ENCODE data around the gene ENTPD1. TPM values are rescaled to one million over a fixed set of nuclear protein-coding genes. Genes with fewer than 3 reads are reported as not detected.

ENTPD1 gene
- total RNA-seq, 1 experiment from 2014 or later = 0.37 TPM

- no peaks in the 10 kb centered on the region for H3K9me2 ChIP-seq (ENCODE audit: insufficient read depth)
- H3K9ac ChIP-seq (ENCODE audit: low read length) = no peak overlapping the region
- BruUV-seq (replicated peaks) = no TSS peak
- H3K4me1 ChIP-seq (ENCODE audit: control insufficient read depth in 1 of 2, insufficient read depth in 2 of 2, low read length in 2 of 2) = no peaks in the 10 kb centered on the region
- CTCF ChIA-PET = interaction anchor here (1.6 kb wide), 1 partner anchor 143 kb away, joined by 4 read pairs; the partner anchor contains the start of gene TCTN3
- no peaks in the 10 kb centered on the region for H3K79me2 ChIP-seq (ENCODE audit: insufficient read depth, low read length)
- no peak overlapping the region for H3K27ac ChIP-seq (ENCODE audit: low read depth, low read length)
- H3K9me3 ChIP-seq (ENCODE audit: control insufficient read depth in 1 of 2, insufficient read depth in 1 of 2, low read depth in 1 of 2, low read length in 2 of 2) = no peaks in the 10 kb centered on the region
- no peaks in the 10 kb centered on the region for H4K20me1 ChIP-seq (ENCODE audit: insufficient read depth)
- H3K4me2 ChIP-seq (ENCODE audit: low read length) = no peak overlapping the region
- DNase-seq (ENCODE audit: low read depth, low spot score) = no peak
- no peak overlapping the region for H2AFZ ChIP-seq (ENCODE audit: low read depth, low read length, poor library complexity, severe bottlenecking)
- no peak overlapping the region for H3K4me3 ChIP-seq (replicated peaks in 1 of 2; ENCODE audit: low read depth in 1 of 2, low read length in 2 of 2)
- POLR2A ChIA-PET = no interaction called here
- H3K36me3 ChIP-seq (ENCODE audit: control insufficient read depth in 1 of 2, insufficient read depth in 2 of 2, low read length in 2 of 2) = no peaks in the 10 kb centered on the region
- H3K27me3 ChIP-seq (ENCODE audit: insufficient read depth, low read length) = no peaks in the 10 kb centered on the region
- TF ChIP-seq SRF (IDR thresholded peaks at IDR 0.05; ENCODE audit: low read depth) (no peak), RAD21 (IDR thresholded peaks at IDR 0.05; ENCODE audit: low read depth) (no peak), ZNF274 (IDR thresholded peaks at IDR 0.05; ENCODE audit: low read depth, low read length) (no peak), REST (IDR thresholded peaks at IDR 0.05; ENCODE audit: low read depth) (no peak), CBX3 (IDR thresholded peaks at IDR 0.05; ENCODE audit: low read depth) (no peak), CTCF (IDR thresholded peaks at IDR 0.05 in 2 of 3, conservative IDR thresholded peaks at IDR 0.05 in 1 of 3; ENCODE audit: borderline replicate concordance in 1 of 3, insufficient read depth in 1 of 3, low read depth in 2 of 3, low read length in 2 of 3) (no peak), ATF3 (IDR thresholded peaks at IDR 0.05) (no peak), CEBPB (IDR thresholded peaks at IDR 0.05; ENCODE audit: low read depth) (no peak), ZFX (IDR thresholded peaks at IDR 0.05) (no peak), FOSL1 (IDR thresholded peaks at IDR 0.05; ENCODE audit: low read depth) (no peak), EZH2 (IDR thresholded peaks at IDR 0.05) (no peak), POLR2A (IDR thresholded peaks at IDR 0.05; ENCODE audit: borderline replicate concordance, extremely low read depth, insufficient read depth, insufficient read length) (no peak), EZH2phosphoT487 (IDR thresholded peaks at IDR 0.05; ENCODE audit: borderline replicate concordance) (no peak), YY1 (IDR thresholded peaks at IDR 0.05; ENCODE audit: extremely low read depth, insufficient replicate concordance, low read depth, low read length) (no peak), ZBTB33 (IDR thresholded peaks at IDR 0.05; ENCODE audit: extremely low read depth, insufficient replicate concordance, low read length) (no peak), SIN3A (IDR thresholded peaks at IDR 0.05; ENCODE audit: low read depth) (no peak), ELF1 (IDR thresholded peaks at IDR 0.05; ENCODE audit: borderline replicate concordance, low read depth) (no peak), MAX (IDR thresholded peaks at IDR 0.05) (no peak), SP1 (IDR thresholded peaks at IDR 0.05; ENCODE audit: low read depth) (no peak)
- RAD21 ChIA-PET (ENCODE audit: low non-redundant PET in 1 of 2, low total read pairs in 2 of 2, uncharacterized antibody in 2 of 2, unreplicated experiment in 2 of 2) = no interaction called here
- intact Hi-C loops (cut with micrococcal nuclease) = no loop called here
- no peak for ATAC-seq
These were observed 80.8 kb downstream of the ENTPD1 start for GRCh38 chr10:95836610-95837355.
